HG03045 (cell line): Measurements from ENCODE around the gene COMMD1.
A peak's percentile ranks its signal among the peaks of the same experiment; 100 is the strongest.
"Not testable (repeated sequence)": the region's sequence is repeated elsewhere in the genome, so short reads cannot be mapped to it uniquely, and the experiment has no call there.

Source experiments
- ATAC-seq: cut with Tn5 transposase; IDR thresholded peaks from one replicate; pipeline ENCODE4 v1.9.1; 2021; ENCODE audit warnings: mild to moderate bottlenecking, moderate library complexity; ENCODE audit not compliant: unreplicated experiment

COMMD1 gene

DNA sequence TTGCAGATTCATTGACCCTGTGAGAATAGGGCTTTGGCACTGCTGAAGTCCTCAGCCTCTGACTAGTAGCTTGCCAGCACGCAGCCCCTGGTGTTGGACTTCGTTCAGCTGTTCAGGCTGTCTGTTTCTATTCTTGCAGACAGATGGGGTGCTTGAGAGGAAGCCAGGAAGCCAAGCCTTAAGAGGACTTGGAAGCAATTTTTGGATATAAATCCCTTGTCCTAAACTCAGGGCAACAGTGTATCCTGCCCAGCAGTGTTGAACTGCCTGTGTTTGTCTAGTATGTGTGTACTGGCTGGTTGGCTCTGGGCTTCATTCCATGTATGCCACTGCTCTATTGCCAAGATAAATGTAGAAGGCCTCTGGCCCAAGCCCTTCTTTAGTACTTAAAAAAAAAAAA lies 108.6 kb downstream of the COMMD1 start:
- ATAC-seq: no peak

DNA sequence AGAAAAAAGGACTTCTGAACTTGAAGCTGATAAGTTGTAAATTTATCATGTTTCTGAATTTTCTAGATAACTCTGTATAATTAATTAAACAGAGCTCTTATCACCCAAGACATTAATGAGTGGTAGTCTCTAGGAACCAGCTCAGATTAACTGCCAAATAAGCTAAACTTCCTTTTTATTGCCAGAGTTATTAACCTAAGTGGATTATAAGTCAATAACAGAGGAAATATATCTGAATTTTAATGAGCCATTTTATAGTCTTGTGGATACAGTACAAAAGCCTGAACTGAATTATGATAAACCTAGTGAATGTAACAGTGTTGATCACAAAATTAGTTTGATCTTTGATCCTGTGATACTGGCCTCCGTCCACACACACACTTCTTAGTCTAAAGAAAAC lies 111.5 kb downstream of the COMMD1 start:
- no peak for ATAC-seq

GRCh38 chr2:62029910-62030309 lies 124.4 kb downstream of the COMMD1 start:
- ATAC-seq: no peak

DNA sequence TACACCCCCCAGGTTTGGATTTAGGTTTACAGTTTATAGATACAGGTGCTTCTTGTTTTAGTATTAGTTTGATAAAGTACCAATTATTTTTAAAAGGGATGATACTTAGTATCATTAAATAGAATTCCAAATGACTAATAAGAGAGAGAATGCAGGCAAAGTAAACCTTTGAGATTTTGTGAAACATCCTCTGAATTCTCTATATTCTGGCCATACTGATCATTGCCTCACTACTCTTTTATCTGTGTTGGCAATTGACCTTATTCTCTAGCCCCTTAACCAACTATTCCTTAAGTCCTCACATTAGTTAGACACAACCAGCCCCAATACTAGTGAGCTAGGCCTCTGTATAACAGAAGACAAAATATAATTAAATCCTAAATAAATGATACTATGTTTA lies 125.4 kb downstream of the COMMD1 start:
- ATAC-seq: no peak

DNA sequence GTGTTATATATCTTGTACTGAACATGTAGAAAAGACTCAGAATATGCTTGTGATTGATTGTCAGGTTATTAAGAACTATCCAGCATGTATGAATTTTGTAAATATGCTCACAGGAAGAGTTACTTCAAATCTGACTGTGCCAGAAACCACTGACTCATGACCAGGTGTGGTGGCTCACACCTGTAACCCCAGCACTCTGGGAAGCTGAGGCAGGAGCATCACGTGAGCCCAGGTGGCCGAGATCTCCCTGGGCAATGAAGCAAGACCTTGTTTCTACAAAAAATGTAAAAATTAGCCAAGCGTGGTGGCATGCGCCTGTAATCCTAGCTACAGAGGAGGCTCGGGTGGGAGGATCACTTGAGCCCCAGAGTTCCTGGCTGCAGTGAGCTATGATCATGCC lies 126.6 kb downstream of the COMMD1 start:
- ATAC-seq: no peak

GRCh38 chr2:62034715-62035114 lies 129.2 kb downstream of the COMMD1 start:
- no peak for ATAC-seq

DNA sequence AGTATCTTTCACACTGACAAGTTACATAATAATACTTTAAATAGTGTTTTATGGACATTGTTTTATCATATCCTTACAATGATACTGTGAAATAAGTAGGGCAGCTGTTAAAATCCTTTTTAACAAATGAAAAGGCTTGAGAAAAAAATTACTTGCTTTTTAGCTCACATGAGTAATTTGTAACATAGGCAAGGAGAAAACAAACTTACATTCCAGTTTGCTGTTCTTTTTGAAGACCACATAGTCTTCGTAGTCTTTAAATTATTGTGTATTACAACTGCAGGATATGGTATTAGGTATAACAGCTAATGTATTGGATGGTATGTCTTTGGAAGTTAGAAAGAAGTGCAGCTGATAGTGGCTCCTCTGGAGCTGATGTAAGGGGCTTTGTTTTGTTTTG lies 130.8 kb downstream of the COMMD1 start:
- ATAC-seq: no peak

DNA sequence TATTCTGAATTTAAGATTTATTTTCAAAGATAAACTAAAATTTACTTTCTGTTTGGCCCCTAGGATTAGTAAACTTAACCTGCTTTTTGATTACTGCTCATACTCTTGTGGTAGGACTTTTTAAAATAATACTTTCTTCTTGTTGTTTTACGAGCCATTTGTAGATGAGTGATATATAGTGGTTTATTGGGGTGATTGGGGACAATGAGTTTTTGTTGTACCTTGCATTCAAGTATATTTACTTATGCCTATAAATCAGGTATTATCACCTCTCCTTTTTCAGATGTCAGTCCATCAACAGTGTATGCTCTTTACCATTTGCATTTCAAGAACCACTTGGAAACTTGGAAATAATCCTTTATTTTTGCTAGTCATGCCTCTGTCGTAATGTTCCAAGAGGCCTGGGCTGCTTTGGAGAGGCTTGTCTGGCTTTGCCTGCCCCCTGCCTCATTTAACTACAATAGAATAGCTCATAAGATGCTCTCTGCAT lies 131.3 kb downstream of the COMMD1 start:
- ATAC-seq: no peak

DNA sequence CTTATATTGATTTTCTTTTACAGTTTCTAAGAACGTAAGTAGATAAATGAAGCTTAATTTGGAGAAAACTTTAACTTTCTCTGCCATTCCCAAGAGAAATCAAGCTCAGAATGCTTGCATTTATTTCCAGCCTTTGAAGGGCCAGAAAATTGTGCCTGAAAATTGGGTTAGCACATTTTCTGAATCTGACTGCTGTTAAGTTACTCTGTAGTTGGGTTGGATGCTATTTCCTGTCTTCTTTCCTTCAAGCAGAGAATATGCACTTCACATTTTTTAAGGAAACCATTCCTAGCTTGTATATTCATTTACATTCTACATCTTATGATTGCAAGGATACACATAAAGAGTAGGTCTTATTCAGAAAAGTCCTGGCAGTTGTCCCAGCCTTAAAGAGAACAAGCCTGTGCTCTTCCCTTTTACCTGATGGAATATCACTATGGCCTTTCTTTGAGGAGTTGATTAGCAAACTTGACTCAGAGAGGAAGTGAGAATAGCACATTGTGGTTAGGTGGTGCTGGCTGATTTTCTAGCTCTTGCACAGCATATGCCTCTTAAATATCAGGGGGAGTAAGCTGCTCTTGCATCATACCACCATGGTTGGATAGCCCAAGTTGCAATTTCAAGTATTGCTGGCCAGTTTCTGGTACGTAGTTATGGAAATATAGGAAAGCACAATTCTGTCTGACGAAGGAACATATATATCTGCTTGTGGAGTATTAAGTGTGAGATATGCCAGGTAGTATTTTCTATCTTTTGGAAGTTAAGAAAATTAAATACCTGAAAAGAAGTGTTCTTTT lies 133.7 kb downstream of the COMMD1 start:
- peak; percentile 100 for ATAC-seq

- no peak for ATAC-seq
These were observed 135.5 kb downstream of the COMMD1 start for GRCh38 chr2:62040926-62041325.

- not testable (repeated sequence) for ATAC-seq
These were observed 136.4 kb downstream of the COMMD1 start for GRCh38 chr2:62041701-62042385.

DNA sequence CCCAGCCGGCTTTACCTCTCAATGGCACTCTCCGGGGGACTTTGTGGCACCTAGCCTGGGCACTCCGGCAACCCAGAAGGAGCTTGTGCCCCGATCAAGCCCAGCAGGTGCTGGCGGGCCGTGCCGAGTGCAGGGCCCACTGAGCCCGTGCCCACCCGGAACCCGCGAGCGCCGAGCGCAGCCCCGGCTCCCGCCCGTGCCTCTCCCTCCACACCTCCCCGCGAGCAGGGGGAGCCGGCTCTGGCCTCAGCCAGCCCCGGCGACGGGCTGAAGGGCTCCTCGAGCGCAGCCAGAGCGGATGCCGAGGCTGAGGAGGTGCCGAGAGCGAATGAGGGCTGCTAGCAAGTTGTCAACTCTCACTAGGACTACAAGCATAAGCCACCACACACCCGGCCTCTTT lies 136.9 kb downstream of the COMMD1 start:
- ATAC-seq: no peak

DNA sequence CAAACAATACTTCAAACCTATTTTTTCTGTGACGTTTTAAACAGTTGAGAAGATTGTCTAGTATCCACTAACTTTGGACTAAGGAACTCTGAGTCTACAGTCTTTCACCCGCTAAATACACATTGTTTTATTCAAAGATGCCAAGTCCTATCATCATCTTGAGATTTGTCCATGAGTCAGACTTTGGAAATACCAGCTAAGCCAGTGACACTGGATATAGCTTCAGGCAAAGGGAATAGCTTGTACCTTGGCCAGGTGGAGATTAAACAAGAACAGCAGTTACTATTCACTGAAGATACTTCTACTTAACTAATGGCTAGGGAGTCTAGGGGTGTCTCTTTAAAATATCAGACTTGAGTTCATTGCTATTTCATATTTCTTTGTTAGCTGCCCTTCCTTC lies 137.5 kb downstream of the COMMD1 start:
- no peak for ATAC-seq

GRCh38 chr2:62045017-62045543 lies 139.6 kb downstream of the COMMD1 start:
- no peak for ATAC-seq

GRCh38 chr2:62046141-62046540 lies 140.7 kb downstream of the COMMD1 start:
- ATAC-seq: no peak

DNA sequence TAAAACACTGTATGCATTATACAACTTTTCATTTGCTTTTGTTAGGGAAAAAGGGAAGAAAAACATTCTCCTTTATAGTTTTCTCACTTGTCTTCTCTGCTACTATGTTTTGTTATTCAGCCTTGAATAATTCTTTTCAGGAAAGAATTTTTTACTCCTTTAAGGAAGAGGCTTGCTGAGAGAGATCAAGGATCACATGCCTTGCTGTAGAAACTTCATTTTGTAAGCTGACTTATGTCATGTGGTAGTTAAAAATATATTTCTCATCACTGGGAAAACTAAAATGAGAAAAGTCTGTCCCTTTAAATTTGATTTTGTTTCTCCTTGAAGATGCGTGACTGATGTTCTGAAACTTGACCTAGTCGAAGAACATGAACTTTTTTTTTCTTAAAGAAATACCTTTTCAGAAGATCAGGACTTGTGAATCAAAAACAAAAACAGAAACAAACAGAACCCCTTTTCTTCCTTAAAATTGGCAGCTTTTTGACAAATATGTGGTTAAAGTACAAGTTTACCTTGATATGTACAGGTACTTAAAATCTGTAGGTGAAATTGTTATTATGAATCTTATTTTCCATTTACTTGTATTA lies 145.1 kb downstream of the COMMD1 start:
- no peak for ATAC-seq

DNA sequence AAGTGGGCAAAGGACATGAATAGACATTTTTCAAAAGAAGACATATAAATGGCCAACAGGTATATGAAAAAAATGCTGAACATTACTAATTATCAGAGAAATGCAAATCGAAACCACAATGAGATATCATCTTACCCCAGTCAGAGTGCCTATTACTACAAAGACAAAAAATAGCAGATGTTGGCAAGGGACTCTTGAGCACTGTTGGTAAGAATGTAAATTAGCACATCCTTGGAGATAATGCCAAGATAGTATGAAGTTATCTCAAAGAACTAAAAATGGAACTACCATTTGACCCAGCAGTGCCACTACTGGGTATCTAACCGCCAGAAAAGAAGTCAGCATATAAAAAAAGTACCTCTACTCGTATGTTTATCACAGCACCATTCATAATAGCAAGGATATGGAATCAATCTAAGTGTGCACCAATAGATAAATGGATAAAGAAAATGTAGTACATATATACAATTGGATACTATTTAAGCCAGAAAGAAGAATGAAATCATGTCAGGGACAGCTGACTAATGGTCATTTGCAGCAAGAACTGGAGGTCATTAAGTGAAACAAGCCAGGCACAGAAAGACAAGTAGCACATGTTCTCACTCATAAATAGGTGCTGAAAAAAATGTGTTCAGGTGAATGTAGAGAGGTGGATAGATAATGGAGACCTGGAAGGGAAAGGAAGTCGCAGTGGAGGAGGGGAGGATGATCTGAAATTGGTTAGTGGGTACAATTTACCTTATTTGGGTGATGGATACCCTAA lies 148.7 kb downstream of the COMMD1 start:
- no peak for ATAC-seq

GRCh38 chr2:62054916-62055450 lies 149.5 kb downstream of the COMMD1 start:
- no peak for ATAC-seq

GRCh38 chr2:62055724-62056336 lies 150.4 kb downstream of the COMMD1 start:
- ATAC-seq: no peak

DNA sequence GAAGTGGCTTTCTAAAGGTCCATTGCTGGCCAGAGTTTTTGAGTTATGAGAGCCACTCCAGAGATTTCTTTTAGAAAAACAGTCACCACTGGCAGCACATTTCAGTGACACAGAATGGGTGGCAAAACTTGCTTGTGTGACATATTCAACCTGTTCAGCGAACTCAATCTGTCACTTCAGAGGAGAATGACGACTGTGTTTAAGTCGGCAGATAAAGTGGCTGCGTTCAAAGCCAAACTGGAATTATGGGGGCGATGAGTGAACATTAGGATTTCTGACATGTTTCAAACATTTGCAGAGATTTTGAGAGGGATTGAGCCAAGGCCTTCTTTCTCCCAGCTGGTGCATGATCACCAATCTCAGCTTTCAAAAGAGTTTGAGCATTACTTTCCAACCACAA lies 150.9 kb downstream of the COMMD1 start:
- no peak for ATAC-seq
